CD4-positive, alpha-beta memory T cell (primary cell): ENCODE measurements around the gene VPS13A. TPM values are rescaled to one million over a fixed set of nuclear protein-coding genes. Genes with fewer than 3 reads are reported as not detected.

Experiments
- CTCF ChIA-PET: fragments of 350-600 bp; sonication (Branson Sonifier 250); formaldehyde crosslinking; loops from one replicate; lab custom pipeline; 2021; ENCODE audit warnings: inconsistent platforms; ENCODE audit not compliant: partially characterized antibody; lab: Charles Lee
- POLR2A ChIA-PET: fragments of 350-600 bp; sonication (Branson Sonifier 250); formaldehyde crosslinking; loops from one replicate; lab custom pipeline; 2021; ENCODE audit not compliant: partially characterized antibody; lab: Charles Lee
- DNase-seq, 5 donors: peaks; one replicate each; pipeline versions ENCODE4 v3.0.0 to v3.0.0-alpha.2; 2020 to 2022; ENCODE audit warnings: mixed read lengths in 1 of 5
- H3K27ac ChIP-seq: one replicate; pipeline ENCODE4 v1.7.0; 2013; ENCODE audit warnings: low read depth, low read length
- H3K27me3 ChIP-seq: 2 replicates; pipeline ENCODE4 v1.7.0; 2013; ENCODE audit warnings: mild to moderate bottlenecking, low read length, moderate library complexity; ENCODE audit not compliant: insufficient read depth
- H3K36me3 ChIP-seq: 2 replicates; pipeline ENCODE4 v1.7.0; 2013; ENCODE audit warnings: mild to moderate bottlenecking, low read length, moderate library complexity; ENCODE audit not compliant: insufficient read depth
- H3K4me1 ChIP-seq: 2 replicates; pipeline ENCODE4 v1.7.0; 2013; ENCODE audit warnings: mild to moderate bottlenecking, low read length, moderate library complexity; ENCODE audit not compliant: insufficient read depth
- H3K4me3 ChIP-seq, 2 donors: one replicate each; pipeline ENCODE4 v1.7.0; 2013; ENCODE audit warnings: low read length in 2 of 2, mild to moderate bottlenecking in 1 of 2
- H3K9me3 ChIP-seq, 2 donors: one replicate each; pipeline ENCODE4 v1.7.0; 2013; ENCODE audit warnings: low read length in 2 of 2, control low read depth in 1 of 2; ENCODE audit not compliant: control insufficient read depth in 1 of 2
- H3K27ac Mint-ChIP-seq, 7 donors: one replicate each; pipeline ENCODE4 v1.8.0; 2020 to 2021; ENCODE audit warnings: mixed read lengths in 7 of 7, mild to moderate bottlenecking in 6 of 7, inconsistent platforms in 3 of 7, moderate library complexity in 3 of 7
- H3K27me3 Mint-ChIP-seq, 2 donors: one replicate each; pipeline ENCODE4 v1.8.0; 2020 to 2021; ENCODE audit warnings: mixed read lengths in 2 of 2
- H3K36me3 Mint-ChIP-seq, 2 donors: one replicate each; pipeline ENCODE4 v1.8.0; 2020 to 2021; ENCODE audit warnings: mixed read lengths in 2 of 2, inconsistent platforms in 1 of 2, mild to moderate bottlenecking in 1 of 2
- H3K4me1 Mint-ChIP-seq, 4 donors: one replicate each; pipeline ENCODE4 v1.8.0; 2020 to 2021; ENCODE audit warnings: mixed read lengths in 4 of 4, mild to moderate bottlenecking in 1 of 4
- H3K4me3 Mint-ChIP-seq, 8 donors: one replicate each; pipeline ENCODE4 v1.8.0; 2020 to 2021; ENCODE audit warnings: mixed read lengths in 8 of 8, mild to moderate bottlenecking in 7 of 8, moderate library complexity in 6 of 8, inconsistent platforms in 3 of 8
- H3K9me3 Mint-ChIP-seq, 8 donors: one replicate each; pipeline ENCODE4 v1.8.0; 2020 to 2021; ENCODE audit warnings: mixed read lengths in 8 of 8, mild to moderate bottlenecking in 5 of 8, inconsistent platforms in 3 of 8, moderate library complexity in 1 of 8
- intact Hi-C: fragments of 100-400 bp; cut with micrococcal nuclease; formaldehyde crosslinking; loops from one replicate; pipeline ENCODE4 v1.15.1; 2023
- polyA plus RNA-seq, 2 donors: library from polyadenylated mRNA; unstranded; fragments of 300-500 nt; fragmentation: Illumina TruSeq; gene quantifications; one replicate each; pipeline ENCODE4 v1.2.3, GENCODE V29; 2021
- total RNA-seq, 2 experiments: library from RNA; stranded (reverse); gene quantifications; one replicate each; pipeline ENCODE4 v1.2.3, GENCODE V29; 2021

Gene VPS13A
- total and polyA plus RNA-seq, 4 experiments from 2014 or later = 1.7 to 58.2 (median 30.1) TPM

- Histone ChIP-seq H3K27ac (no peak overlapping the region), H3K27me3 (no peaks in the 10 kb centered on the region), H3K4me1 (no peaks in the 10 kb centered on the region), H3K9me3 (no peaks in the 10 kb centered on the region), H3K36me3 (no peaks in the 10 kb centered on the region), H3K4me3 (no peak overlapping the region)
- no peaks in the 10 kb centered on the region for H3K36me3 Mint-ChIP-seq
- POLR2A ChIA-PET = interaction anchor here (0.6 to 1.1 kb wide), 2 partner anchors 656 to 1300 kb away, joined by 3 to 5 read pairs; no protein-coding TSS in a partner anchor
- CTCF ChIA-PET = interaction anchor here (0.7 to 8.0 kb wide), 30 partner anchors 9 to 792 kb away, joined by 3 to 107 read pairs (median 5); no protein-coding TSS in a partner anchor
- H3K27ac Mint-ChIP-seq = peak overlapping the region in 1 of 7 donors; percentile 56
- H3K27me3 Mint-ChIP-seq = peaks cover 0 to 1% of the 10 kb centered on the region in 2 donors
- intact Hi-C loops = loop anchor here (1.0 to 10.0 kb wide), 7 partner anchors 25 to 755 kb away; no protein-coding TSS in a partner anchor
- H3K9me3 Mint-ChIP-seq = no peaks in the 10 kb centered on the region
- H3K4me3 Mint-ChIP-seq = peak overlapping the region in 1 of 8 donors; percentile 15
- peaks cover 8 to 22% (median 14%) of the 10 kb centered on the region in 4 donors for H3K4me1 Mint-ChIP-seq
- DNase-seq = peak; percentile 58 to 66 (median 60)
Observed at GRCh38 chr9:77457916-77458592, 280.7 kb downstream of the VPS13A start.

- H3K27ac Mint-ChIP-seq = no peak overlapping the region
Observed at GRCh38 chr9:77460938-77461337, 283.6 kb downstream of the VPS13A start.

GRCh38 chr9:77462066-77462465 is 284.7 kb downstream of the VPS13A start:
- intact Hi-C loops = no loop called here
- peaks cover 4 to 7% of the 10 kb centered on the region in 2 donors for H3K27me3 Mint-ChIP-seq
- H3K4me1 ChIP-seq = no peaks in the 10 kb centered on the region
- H3K36me3 Mint-ChIP-seq = no peaks in the 10 kb centered on the region
- H3K27ac ChIP-seq = no peak overlapping the region
- peaks cover 3 to 7% (median 5%) of the 10 kb centered on the region in 4 donors for H3K4me1 Mint-ChIP-seq
- H3K4me3 Mint-ChIP-seq = no peak overlapping the region
- ChIA-PET CTCF (no interaction called here), POLR2A (no interaction called here)
- H3K27me3 ChIP-seq = no peaks in the 10 kb centered on the region
- no peak overlapping the region for H3K27ac Mint-ChIP-seq
- H3K9me3 Mint-ChIP-seq = peaks cover 0 to 3% (median 0%) of the 10 kb centered on the region in 8 donors
- H3K9me3 ChIP-seq = no peaks in the 10 kb centered on the region
- H3K4me3 ChIP-seq = no peak overlapping the region
- H3K36me3 ChIP-seq = no peaks in the 10 kb centered on the region
- no peak for DNase-seq

More at GRCh38 chr9:77460938-77461337, 283.6 kb downstream of the VPS13A start:
- Mint-ChIP-seq H3K4me3 (no peak overlapping the region), H3K36me3 (no peaks in the 10 kb centered on the region), H3K27me3 (peaks cover 2 to 5% of the 10 kb centered on the region in 2 donors), H3K4me1 (peaks cover 5 to 10% (median 8%) of the 10 kb centered on the region in 4 donors), H3K9me3 (no peaks in the 10 kb centered on the region)
- DNase-seq = no peak
- Histone ChIP-seq H3K36me3 (no peaks in the 10 kb centered on the region), H3K4me3 (no peak overlapping the region), H3K27ac (no peak overlapping the region), H3K27me3 (no peaks in the 10 kb centered on the region), H3K4me1 (no peaks in the 10 kb centered on the region), H3K9me3 (no peaks in the 10 kb centered on the region)
- ChIA-PET CTCF (interaction anchor here (0.7 to 1.2 kb wide), 3 partner anchors 13 to 27 kb away, joined by 3 read pairs; no protein-coding TSS in a partner anchor), POLR2A (no interaction called here)
- intact Hi-C loops = no loop called here

- H3K9me3 Mint-ChIP-seq = peaks cover 0 to 3% (median 0%) of the 10 kb centered on the region in 8 donors
- Histone ChIP-seq H3K27ac (no peak overlapping the region), H3K4me3 (no peak overlapping the region), H3K9me3 (no peaks in the 10 kb centered on the region), H3K4me1 (no peaks in the 10 kb centered on the region), H3K27me3 (no peaks in the 10 kb centered on the region), H3K36me3 (no peaks in the 10 kb centered on the region)
- ChIA-PET CTCF (no interaction called here), POLR2A (no interaction called here)
- H3K4me3 Mint-ChIP-seq = no peak overlapping the region
- H3K4me1 Mint-ChIP-seq = peaks cover 0 to 2% (median under 1%) of the 10 kb centered on the region in 4 donors
- intact Hi-C loops = no loop called here
- DNase-seq = no peak
- H3K27ac Mint-ChIP-seq = no peak overlapping the region
- H3K36me3 Mint-ChIP-seq = no peaks in the 10 kb centered on the region
- H3K27me3 Mint-ChIP-seq = peaks cover 6 to 8% of the 10 kb centered on the region in 2 donors
Observed at GRCh38 chr9:77463151-77463550, 285.8 kb downstream of the VPS13A start.

- no peak overlapping the region for H3K27ac Mint-ChIP-seq
- H3K9me3 Mint-ChIP-seq = peaks cover 0 to 3% (median 0%) of the 10 kb centered on the region in 8 donors
- POLR2A ChIA-PET = no interaction called here
- peaks cover 6 to 11% of the 10 kb centered on the region in 2 donors for H3K27me3 Mint-ChIP-seq
- Histone ChIP-seq H3K27me3 (no peaks in the 10 kb centered on the region), H3K9me3 (no peaks in the 10 kb centered on the region), H3K4me1 (no peaks in the 10 kb centered on the region), H3K27ac (no peak overlapping the region), H3K36me3 (no peaks in the 10 kb centered on the region), H3K4me3 (no peak overlapping the region)
- H3K36me3 Mint-ChIP-seq = no peaks in the 10 kb centered on the region
- H3K4me1 Mint-ChIP-seq = no peaks in the 10 kb centered on the region
- CTCF ChIA-PET = interaction anchor here (5.2 kb wide), 1 partner anchor 8 kb away, joined by 57 read pairs; no protein-coding TSS in a partner anchor
- intact Hi-C loops = no loop called here
- no peak overlapping the region for H3K4me3 Mint-ChIP-seq
- DNase-seq = no peak
Observed at GRCh38 chr9:77464661-77465060, 287.3 kb downstream of the VPS13A start.

- POLR2A ChIA-PET = interaction anchor here (0.6 kb wide), 1 partner anchor 16 kb away, joined by 3 read pairs; no protein-coding TSS in a partner anchor
- H3K27ac Mint-ChIP-seq = no peak overlapping the region
- no peak for DNase-seq
- H3K27me3 Mint-ChIP-seq = peaks cover 6 to 10% of the 10 kb centered on the region in 2 donors
- no peaks in the 10 kb centered on the region for H3K36me3 ChIP-seq
- intact Hi-C loops = no loop called here
- no peaks in the 10 kb centered on the region for H3K4me1 ChIP-seq
- no peaks in the 10 kb centered on the region for H3K4me1 Mint-ChIP-seq
- no peaks in the 10 kb centered on the region for H3K9me3 ChIP-seq
- H3K27ac ChIP-seq = no peak overlapping the region
- no peak overlapping the region for H3K4me3 Mint-ChIP-seq
- H3K36me3 Mint-ChIP-seq = no peaks in the 10 kb centered on the region
- no peak overlapping the region for H3K4me3 ChIP-seq
- H3K9me3 Mint-ChIP-seq = peaks cover 0 to 6% (median 1%) of the 10 kb centered on the region in 8 donors
- CTCF ChIA-PET = interaction anchor here (5.2 kb wide), 1 partner anchor 13 kb away, joined by 57 read pairs; no protein-coding TSS in a partner anchor
- H3K27me3 ChIP-seq = no peaks in the 10 kb centered on the region
Observed at GRCh38 chr9:77469515-77470231, 292.3 kb downstream of the VPS13A start.
